GM12878 (cell line): ENCODE results near the gene DNAAF5.

Experiments
- SPI1 ChIP-seq: IDR thresholded peaks from 2 replicates; pipeline ENCODE4 v1.6.1; 2011; ENCODE audit warnings: low read depth, mild to moderate bottlenecking, low read length, moderate library complexity, borderline replicate concordance; ENCODE audit not compliant: insufficient read depth
- USF1 ChIP-seq: IDR thresholded peaks from 2 replicates; pipeline ENCODE4 v1.6.1; 2011; ENCODE audit warnings: borderline replicate concordance, low read depth, mild to moderate bottlenecking, moderate library complexity, mixed read lengths, low read length; ENCODE audit not compliant: insufficient read depth; ENCODE audit errors: extremely low read length
- TF ChIP-seq, protein P1 (sequence below), 3 experiments: IDR thresholded peaks in 2 of 3; conservative IDR thresholded peaks in 1 of 3; 2 replicates each; pipeline ENCODE4 v1.5.1; 2011; ENCODE audit warnings: low read depth in 3 of 3, low read length in 3 of 3, mild to moderate bottlenecking in 3 of 3, control low read depth in 2 of 3, moderate library complexity in 2 of 3, inconsistent platforms in 1 of 3, mixed read lengths in 1 of 3; ENCODE audit not compliant: control insufficient read depth in 2 of 3, insufficient read depth in 1 of 3; ENCODE audit errors: extremely low read depth in 1 of 3

DNA sequence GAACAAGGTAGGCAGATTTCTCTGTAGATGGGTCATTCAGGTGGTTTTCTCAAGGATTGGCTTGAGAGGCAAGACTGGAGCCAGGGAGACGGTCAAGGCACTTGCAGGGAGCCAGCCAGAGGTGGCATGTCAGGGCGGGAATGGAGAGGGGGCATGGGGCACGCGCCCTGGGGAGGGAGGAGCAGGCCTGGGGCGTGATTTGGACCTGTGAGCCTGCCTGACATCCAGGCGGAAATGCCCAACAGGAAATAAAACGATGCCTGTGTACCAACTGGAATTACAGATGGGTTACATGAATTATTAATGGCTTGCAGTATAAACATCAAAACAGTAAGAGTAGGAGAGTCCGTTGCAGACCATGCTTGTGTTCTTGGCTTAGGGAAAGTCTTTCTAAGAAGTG is 97.2 kb downstream of the DNAAF5 start:
- TF ChIP-seq, protein P1, sequence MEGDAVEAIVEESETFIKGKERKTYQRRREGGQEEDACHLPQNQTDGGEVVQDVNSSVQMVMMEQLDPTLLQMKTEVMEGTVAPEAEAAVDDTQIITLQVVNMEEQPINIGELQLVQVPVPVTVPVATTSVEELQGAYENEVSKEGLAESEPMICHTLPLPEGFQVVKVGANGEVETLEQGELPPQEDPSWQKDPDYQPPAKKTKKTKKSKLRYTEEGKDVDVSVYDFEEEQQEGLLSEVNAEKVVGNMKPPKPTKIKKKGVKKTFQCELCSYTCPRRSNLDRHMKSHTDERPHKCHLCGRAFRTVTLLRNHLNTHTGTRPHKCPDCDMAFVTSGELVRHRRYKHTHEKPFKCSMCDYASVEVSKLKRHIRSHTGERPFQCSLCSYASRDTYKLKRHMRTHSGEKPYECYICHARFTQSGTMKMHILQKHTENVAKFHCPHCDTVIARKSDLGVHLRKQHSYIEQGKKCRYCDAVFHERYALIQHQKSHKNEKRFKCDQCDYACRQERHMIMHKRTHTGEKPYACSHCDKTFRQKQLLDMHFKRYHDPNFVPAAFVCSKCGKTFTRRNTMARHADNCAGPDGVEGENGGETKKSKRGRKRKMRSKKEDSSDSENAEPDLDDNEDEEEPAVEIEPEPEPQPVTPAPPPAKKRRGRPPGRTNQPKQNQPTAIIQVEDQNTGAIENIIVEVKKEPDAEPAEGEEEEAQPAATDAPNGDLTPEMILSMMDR (IDR thresholded peaks at IDR 0.05 in 2 of 3, conservative IDR thresholded peaks at IDR 0.05 in 1 of 3; ENCODE audit: control insufficient read depth in 2 of 3, extremely low read depth in 1 of 3, insufficient read depth in 1 of 3, low read depth in 3 of 3, low read length in 3 of 3): no peak
- TF ChIP-seq SPI1: no peak
- TF ChIP-seq USF1: no peak
